Fibroblast of skin of right quadriceps (primary cell): ENCODE measurements around the gene C8G.
A peak's percentile ranks its signal among the peaks of the same experiment; 100 is the strongest.

ENCODE experiments used
- DNase-seq: peaks from one replicate; pipeline ENCODE4 v3.0.0-alpha.2; 2013

C8G gene

GRCh38 chr9:136942112-136942880, 2.7 kb upstream of the C8G start:
- no peak for DNase-seq

DNA sequence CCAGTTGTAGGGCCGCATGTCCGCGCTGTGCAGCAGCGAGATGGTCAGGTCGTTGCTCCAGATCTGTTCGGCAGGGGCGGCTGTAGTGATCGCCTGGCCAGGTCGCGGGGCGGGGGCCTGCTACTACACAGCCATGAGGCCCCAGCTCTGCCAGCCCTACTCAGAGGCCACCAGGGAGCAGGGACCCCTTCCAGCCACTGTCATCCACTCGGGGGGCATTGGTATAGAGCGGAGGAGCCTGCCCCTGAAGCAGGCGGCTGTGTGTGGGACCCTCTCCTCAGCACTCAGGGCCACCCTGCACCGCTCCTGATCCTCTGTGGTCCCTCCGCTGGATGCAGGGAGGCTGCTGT, 2.2 kb upstream of the C8G start:
- no peak for DNase-seq

DNA sequence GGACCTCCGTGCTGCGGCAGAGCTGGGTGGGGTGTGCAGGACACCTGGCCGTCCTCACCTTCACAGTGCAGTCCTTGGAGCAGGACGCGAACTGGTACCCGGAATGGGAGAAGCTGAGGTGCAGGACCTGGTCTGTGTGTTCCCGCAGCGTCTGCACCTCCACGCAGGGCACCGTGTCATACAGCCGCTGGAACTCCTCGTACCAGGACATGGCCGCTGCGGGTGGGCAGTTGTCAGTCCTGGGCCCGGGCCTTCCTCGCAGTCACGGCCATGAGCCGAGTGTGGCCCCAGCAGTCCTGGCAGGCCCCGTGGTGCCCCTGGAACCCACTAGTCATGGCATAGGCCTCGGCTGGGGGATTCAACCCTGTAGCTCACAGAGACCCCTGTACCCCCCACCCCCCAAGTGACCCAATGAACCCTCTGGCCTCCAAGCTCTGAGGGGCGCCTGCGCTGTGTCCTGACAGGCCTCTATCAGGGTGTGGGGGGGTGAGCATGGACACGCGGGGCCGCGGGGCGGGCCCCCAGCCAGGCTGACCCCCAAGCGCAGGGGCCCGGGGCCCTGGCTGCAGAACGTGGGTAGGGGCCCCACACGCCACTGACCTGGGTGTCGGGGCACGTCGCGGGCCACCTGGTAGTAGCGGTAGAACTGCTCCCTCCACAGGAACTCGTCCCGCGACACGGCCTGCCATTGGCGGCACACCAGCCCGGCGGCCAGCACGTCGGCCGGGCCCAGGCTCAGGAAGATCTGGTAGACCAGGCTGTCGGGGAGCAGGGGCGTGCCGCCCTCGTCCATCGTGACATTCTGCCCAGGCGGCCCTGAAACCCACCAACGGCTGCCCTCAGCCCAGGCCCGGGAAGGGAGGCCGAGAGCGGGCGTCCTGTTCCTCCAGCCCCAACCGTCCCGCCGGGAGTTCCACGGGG, 1.5 kb upstream of the C8G start:
- DNase-seq, result peak; percentile 13

GRCh38 chr9:136944212-136944518, 878 bp upstream of the C8G start:
- peak; percentile 50 for DNase-seq

GRCh38 chr9:136945333-136946227, 537 bp downstream of the C8G start:
- DNase-seq, result no peak

DNA sequence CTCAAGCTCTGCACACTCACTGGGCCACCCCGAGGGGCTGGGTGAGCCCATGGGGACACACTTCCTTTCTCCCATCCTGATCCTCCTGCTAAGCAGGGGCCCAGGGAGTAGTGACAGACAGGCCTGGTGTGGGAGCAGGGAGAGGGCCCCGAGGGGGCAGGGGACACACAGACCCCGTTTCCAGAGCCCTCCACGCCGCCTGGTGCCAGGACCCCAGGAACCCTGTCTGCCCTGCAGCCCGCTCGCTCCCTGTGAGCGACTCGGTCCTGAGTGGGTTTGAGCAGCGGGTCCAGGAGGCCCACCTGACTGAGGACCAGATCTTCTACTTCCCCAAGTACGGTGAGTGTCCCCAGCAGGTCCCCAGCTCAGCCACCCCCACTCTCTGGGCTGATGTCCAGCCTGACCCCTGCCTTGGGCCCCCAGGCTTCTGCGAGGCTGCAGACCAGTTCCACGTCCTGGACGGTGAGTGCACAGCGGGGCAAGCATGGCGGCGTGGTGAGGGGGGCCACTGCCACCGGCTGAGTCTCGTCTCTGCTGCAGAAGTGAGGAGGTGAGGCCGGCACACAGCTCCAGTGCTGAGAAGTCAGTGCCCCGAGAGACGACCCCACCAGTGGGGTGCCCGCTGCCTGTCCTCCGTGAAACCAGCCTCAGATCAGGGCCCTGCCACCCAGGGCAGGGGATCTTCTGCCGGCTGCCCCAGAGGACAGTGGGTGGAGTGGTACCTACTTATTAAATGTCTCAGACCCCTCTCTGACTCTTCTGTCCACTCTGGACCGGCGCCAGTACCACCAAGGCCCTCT, 1.4 kb downstream of the C8G start:
- no peak for DNase-seq

DNA sequence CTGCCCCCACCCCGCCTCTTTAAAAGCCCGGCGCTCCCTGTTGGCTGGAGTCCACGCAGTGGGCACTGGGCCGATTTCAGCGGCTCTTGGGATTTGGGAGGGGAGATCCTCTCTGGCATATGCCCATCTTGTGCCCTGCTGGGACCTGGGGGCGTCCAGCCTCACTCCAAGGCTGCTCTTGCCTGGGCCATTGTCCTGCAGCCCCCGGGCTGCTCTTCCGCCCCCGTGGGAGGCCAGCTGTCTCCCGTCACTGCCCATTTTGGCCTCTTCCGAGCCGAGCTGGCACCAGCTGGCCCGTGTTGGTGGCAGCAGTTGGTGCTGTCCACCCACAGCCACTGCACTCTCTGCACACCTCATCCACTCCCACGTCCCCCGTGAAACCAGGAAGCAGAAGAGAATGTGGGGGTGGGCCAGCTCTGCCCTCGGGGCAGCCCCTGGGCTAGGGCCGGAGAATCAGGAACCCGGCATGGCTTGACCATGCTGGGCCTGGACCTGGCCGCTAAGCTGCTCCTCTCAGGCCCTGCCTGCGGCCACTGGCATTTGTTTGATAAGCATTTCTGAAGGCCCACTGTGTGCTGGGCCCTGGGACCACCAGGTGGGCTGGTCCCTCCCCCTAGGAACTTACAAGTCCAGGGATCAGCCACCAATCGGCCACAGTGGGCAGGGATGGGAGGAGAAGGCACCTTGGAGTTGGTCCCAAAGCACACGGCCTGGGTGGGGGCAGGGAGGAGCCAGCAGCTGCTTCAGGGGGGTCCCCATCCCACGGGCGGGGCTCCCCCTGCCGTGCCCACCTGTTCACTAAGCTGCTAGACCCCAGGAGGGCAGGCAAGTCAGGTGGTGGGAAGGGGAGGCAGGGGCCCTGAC, 2.2 kb downstream of the C8G start:
- no peak for DNase-seq

GRCh38 chr9:136947955-136948510, 3.0 kb downstream of the C8G start:
- DNase-seq, result peak; percentile 17

DNA sequence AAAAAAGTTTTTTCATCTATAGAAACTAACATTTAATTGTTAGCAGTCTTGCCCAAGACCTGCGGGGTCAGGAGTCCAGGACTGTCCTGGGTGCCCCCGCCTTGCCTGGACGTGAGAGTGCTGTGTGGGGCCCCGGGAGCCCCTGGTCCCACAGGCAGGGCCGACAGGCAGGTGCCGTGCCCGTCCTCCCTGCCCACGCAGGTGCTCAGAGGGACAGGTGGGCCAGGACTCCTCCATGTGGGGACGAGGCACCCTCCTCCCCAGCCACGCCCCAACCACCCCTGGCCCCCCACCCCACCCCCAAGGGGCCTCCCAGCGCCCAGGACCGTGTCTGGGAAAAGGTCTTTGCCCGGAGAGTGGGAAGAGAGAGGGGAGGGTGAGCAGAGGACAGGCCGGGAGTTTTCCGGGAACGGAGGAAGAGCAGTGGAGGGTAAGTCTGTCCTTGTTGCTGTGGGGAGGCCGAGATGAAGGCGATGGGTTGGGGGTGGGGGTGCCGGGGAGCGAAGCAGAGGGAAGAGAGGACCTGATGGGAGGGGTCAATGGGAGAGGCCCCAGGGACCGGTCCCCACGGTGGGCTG, 4.3 kb downstream of the C8G start:
- DNase-seq, result no peak

GRCh38 chr9:136949817-136950655, 5.0 kb downstream of the C8G start:
- peak; percentile 74 for DNase-seq

DNA sequence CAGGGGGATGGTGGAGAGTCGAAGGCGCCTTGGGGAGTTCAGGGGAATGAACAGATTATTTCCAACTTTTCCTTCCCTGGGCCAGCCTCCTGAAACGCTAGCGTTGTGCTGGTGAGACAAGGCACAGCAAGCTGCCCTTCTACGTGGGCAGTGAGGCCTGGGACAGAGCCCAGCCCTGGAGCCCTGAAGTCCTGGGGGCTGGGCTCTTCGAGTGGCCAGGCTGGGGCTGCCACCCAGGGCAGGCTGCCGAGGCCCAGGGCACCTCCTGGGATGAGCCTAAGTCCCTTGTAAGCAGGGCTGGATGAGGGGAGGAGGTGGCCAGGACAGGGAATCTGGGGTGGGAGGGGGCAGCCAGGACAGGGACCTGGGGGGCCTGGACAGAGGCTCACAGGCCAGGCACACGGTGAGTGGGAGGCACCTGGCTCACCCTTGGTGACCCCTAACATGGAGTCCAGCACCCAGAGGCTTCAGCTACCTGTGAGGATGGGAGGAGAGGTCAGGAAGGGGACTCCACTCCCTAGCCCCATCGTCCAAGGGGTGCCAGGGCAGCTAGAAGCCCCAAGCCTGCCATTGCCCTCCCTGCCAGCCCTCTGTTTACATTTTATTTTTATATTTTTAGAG, 5.7 kb downstream of the C8G start:
- no peak for DNase-seq

GRCh38 chr9:136951541-136952320, 6.7 kb downstream of the C8G start, which contains the start of gene LCN12:
LCN12 (plus strand) TSS chr9:136952273; CDS start chr9:136952328, 55 bp downstream.
- no peak for DNase-seq

GRCh38 chr9:136952321-136952850, 7.3 kb downstream of the C8G start:
- no peak for DNase-seq

GRCh38 chr9:136952876-136953770, 8.1 kb downstream of the C8G start:
- no peak for DNase-seq

DNA sequence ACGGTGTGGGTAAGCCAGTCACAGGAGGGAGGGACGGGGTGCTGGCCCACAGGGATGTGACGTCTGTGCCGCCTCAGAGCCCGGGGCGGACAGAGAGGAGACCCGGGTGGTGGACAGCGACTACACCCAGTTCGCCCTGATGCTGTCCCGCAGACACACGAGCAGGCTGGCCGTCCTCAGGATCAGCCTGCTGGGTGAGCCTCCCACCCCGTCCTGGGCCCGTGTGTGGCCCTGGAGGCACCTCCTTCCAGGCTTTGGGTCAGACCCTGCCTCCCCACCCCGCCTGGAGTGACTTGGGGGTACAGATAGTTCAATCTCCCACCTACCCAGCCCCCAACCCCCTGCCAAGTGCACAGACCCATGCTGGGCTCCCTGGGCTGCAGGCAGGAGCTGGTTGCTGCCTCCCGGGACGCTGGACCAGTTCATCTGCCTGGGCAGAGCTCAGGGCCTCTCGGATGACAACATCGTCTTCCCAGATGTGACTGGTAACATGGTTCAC, 8.8 kb downstream of the C8G start:
- no peak for DNase-seq

- DNase-seq, result no peak
Measured at GRCh38 chr9:136954270-136955083, 9.4 kb downstream of the C8G start.
